GM23338 (cell line): ENCODE results near the gene ATP10D. TPM values are rescaled to one million over a fixed set of nuclear protein-coding genes. Genes with fewer than 3 reads are reported as not detected.

Experiments
- ATAC-seq: fragments of 200-7000 bp; cut with Tn5 transposase; 3 replicates; pipeline ENCODE4 v1.9.1; 2020
- DNase-seq: peaks from one replicate; pipeline ENCODE4 v3.0.0-alpha.2; 2015; ENCODE audit warnings: low spot score
- H2AFZ ChIP-seq: fragments of 200-600 bp; sonication (generic); 2 replicates; pipeline ENCODE4 v1.8.0; 2016; ENCODE audit warnings: antibody characterized with exemption, mild to moderate bottlenecking, moderate library complexity
- H3F3A ChIP-seq: fragments of 200-600 bp; sonication (generic); replicated peaks from 2 replicates; pipeline ENCODE4 v1.8.0; 2017; ENCODE audit warnings: antibody characterized with exemption, mixed run types, low read depth
- H3K27ac ChIP-seq: fragments of 200-600 bp; sonication (generic); 2 replicates; pipeline ENCODE4 v1.6.1; 2016; ENCODE audit warnings: low read depth
- H3K27me3 ChIP-seq: fragments of 200-600 bp; sonication (generic); 2 replicates; pipeline ENCODE4 v1.8.0; 2016; ENCODE audit warnings: mild to moderate bottlenecking, mixed run types, moderate library complexity; ENCODE audit not compliant: insufficient read depth
- H3K36me3 ChIP-seq: fragments of 200-600 bp; sonication (generic); 2 replicates; pipeline ENCODE4 v1.8.0; 2016; ENCODE audit warnings: mild to moderate bottlenecking; ENCODE audit not compliant: insufficient read depth
- H3K4me1 ChIP-seq: fragments of 200-600 bp; sonication (generic); 2 replicates; pipeline ENCODE4 v1.8.0; 2016; ENCODE audit warnings: mild to moderate bottlenecking, moderate library complexity; ENCODE audit not compliant: insufficient read depth
- H3K4me2 ChIP-seq: fragments of 200-600 bp; sonication (generic); 2 replicates; pipeline ENCODE4 v1.7.1; 2017; ENCODE audit warnings: mixed run types
- H3K4me3 ChIP-seq: fragments of 200-600 bp; sonication (generic); 2 replicates; pipeline ENCODE4 v1.6.1; 2016; ENCODE audit warnings: mixed run types
- H3K79me2 ChIP-seq: fragments of 200-600 bp; sonication (generic); replicated peaks from 2 replicates; pipeline ENCODE4 v1.8.0; 2017; ENCODE audit warnings: mild to moderate bottlenecking; ENCODE audit not compliant: insufficient read depth
- H3K9me2 ChIP-seq: fragments of 200-600 bp; sonication (generic); 2 replicates; pipeline ENCODE4 v1.8.0; 2017; ENCODE audit not compliant: insufficient read depth
- H4K20me1 ChIP-seq: fragments of 200-600 bp; sonication (generic); replicated peaks from 2 replicates; pipeline ENCODE4 v1.8.0; 2017; ENCODE audit warnings: mild to moderate bottlenecking; ENCODE audit not compliant: insufficient read depth
- H3K27ac Mint-ChIP-seq: 2 replicates; pipeline ENCODE4 v1.8.0; 2020; ENCODE audit warnings: inconsistent platforms, mild to moderate bottlenecking, moderate library complexity, mixed read lengths
- H3K27me3 Mint-ChIP-seq: 3 replicates; pipeline ENCODE4 v1.8.0; 2022; ENCODE audit warnings: low read depth, mild to moderate bottlenecking, moderate library complexity, mixed read lengths, inconsistent platforms; ENCODE audit not compliant: insufficient read depth, poor library complexity
- H3K36me3 Mint-ChIP-seq: 3 replicates; pipeline ENCODE4 v1.8.0; 2021; ENCODE audit warnings: low read depth, mild to moderate bottlenecking, inconsistent platforms, moderate library complexity, mixed read lengths
- H3K4me1 Mint-ChIP-seq: 3 replicates; pipeline ENCODE4 v1.8.0; 2020; ENCODE audit warnings: mild to moderate bottlenecking, inconsistent platforms, mixed read lengths
- H3K4me3 Mint-ChIP-seq: 3 replicates; pipeline ENCODE4 v1.8.0; 2021; ENCODE audit warnings: moderate library complexity, mild to moderate bottlenecking, inconsistent platforms, mixed read lengths
- H3K9me3 Mint-ChIP-seq: 3 replicates; pipeline ENCODE4 v1.8.0; 2020; ENCODE audit warnings: moderate library complexity, mild to moderate bottlenecking, inconsistent platforms, mixed read lengths
- CREB1 ChIP-seq: fragments of 250-450 bp; sonication (Bioruptor Pico); IDR thresholded peaks from 2 replicates; pipeline ENCODE4 v1.5.0; 2020; ENCODE audit warnings: low read depth, mild to moderate bottlenecking, moderate library complexity
- CTCF ChIP-seq, 2 experiments: fragments of 200-600 bp in 1 of 2; sonication (generic) in 1 of 2; conservative IDR thresholded peaks; 2 replicates each; pipeline versions ENCODE4 v1.5.1 to v1.6.1; 2016 to 2017; ENCODE audit warnings: antibody characterized with exemption in 2 of 2, low read depth in 2 of 2, mild to moderate bottlenecking in 2 of 2, moderate library complexity in 1 of 2
- ETS1 ChIP-seq: IDR thresholded peaks from 2 replicates; pipeline ENCODE4 v1.6.1; 2016; ENCODE audit warnings: antibody characterized with exemption
- JUNB ChIP-seq: IDR thresholded peaks from one replicate; pipeline ENCODE4 v1.6.1; 2016; ENCODE audit warnings: antibody characterized with exemption; ENCODE audit not compliant: unreplicated experiment
- NANOG ChIP-seq: IDR thresholded peaks from 2 replicates; pipeline ENCODE4 v1.6.1; 2016; ENCODE audit warnings: antibody characterized with exemption, borderline replicate concordance
- REST ChIP-seq: IDR thresholded peaks from one replicate; pipeline ENCODE4 v1.6.1; 2018; ENCODE audit warnings: antibody characterized with exemption; ENCODE audit not compliant: unreplicated experiment
- STAT1 ChIP-seq: IDR thresholded peaks from one replicate; pipeline ENCODE4 v1.6.1; 2016; ENCODE audit warnings: antibody characterized with exemption; ENCODE audit not compliant: unreplicated experiment
- ZNF114 ChIP-seq: fragments of 250-450 bp; sonication (Bioruptor Pico); IDR thresholded peaks from 2 replicates; pipeline ENCODE4 v1.5.0; 2020; ENCODE audit warnings: mild to moderate bottlenecking, moderate library complexity
- ZNF331 ChIP-seq: fragments of 250-450 bp; sonication (Bioruptor Pico); IDR thresholded peaks from 2 replicates; pipeline ENCODE4 v1.5.0; 2020; ENCODE audit warnings: low read depth, mild to moderate bottlenecking, moderate library complexity
- polyA plus RNA-seq: library from polyadenylated mRNA; unstranded; fragments of >200 nt; fragmentation: Nextera tagmentation; extraction: Ambion mirVana; gene quantifications from 2 replicates; pipeline ENCODE4 v1.2.1, GENCODE V29; 2016
- total RNA-seq: library from RNA; depleted of rRNA; stranded (reverse); fragments of >200 nt; shearing (Covaris generic); gene quantifications from 2 replicates; pipeline ENCODE4 v1.2.3, GENCODE V29; 2014

The ATP10D gene
- total and polyA plus RNA-seq, 2 experiments from 2014 or later = 4.5 to 4.7 TPM

- TF ChIP-seq CTCF (conservative IDR thresholded peaks at IDR 0.05; ENCODE audit: low read depth in 2 of 2) (no peak), STAT1 (no peak), REST (no peak), JUNB (no peak), NANOG (no peak), ZNF331 (CRISPR knock-in tag) (no peak), ETS1 (no peak), ZNF114 (CRISPR knock-in tag) (no peak)
These were observed 81.9 kb downstream of the ATP10D start (continued) for GRCh38 chr4:47566969-47567368.

GRCh38 chr4:47567511-47567910, 82.4 kb downstream of the ATP10D start:
- Mint-ChIP-seq H3K27me3 (no peaks in the 10 kb centered on the region), H3K4me1 (peaks cover 4% of the 10 kb centered on the region; the same call in 2 of the 3 replicates), H3K36me3 (no peaks in the 10 kb centered on the region), H3K9me3 (no peaks in the 10 kb centered on the region), H3K27ac (no peak overlapping the region), H3K4me3 (no peak overlapping the region)
- Histone ChIP-seq H3K79me2 (no peaks in the 10 kb centered on the region), H3F3A (no peaks in the 10 kb centered on the region), H3K4me1 (no peaks in the 10 kb centered on the region), H3K27ac (no peak overlapping the region), H4K20me1 (no peaks in the 10 kb centered on the region), H3K36me3 (no peaks in the 10 kb centered on the region), H3K27me3 (no peaks in the 10 kb centered on the region), H3K9me2 (no peaks in the 10 kb centered on the region), H3K4me3 (no peak overlapping the region), H3K4me2 (no peak overlapping the region), H2AFZ (no peak overlapping the region)
- no peak for ATAC-seq
- DNase-seq = no peak
- TF ChIP-seq CREB1 (no peak), NANOG (no peak), ZNF331 (CRISPR knock-in tag) (no peak), STAT1 (no peak), REST (no peak), ETS1 (no peak)
